HUES64 (cell line): ENCODE results near the gene PRM2.

ENCODE experiments used
- H3K27ac ChIP-seq: 2 replicates; pipeline ENCODE4 v1.7.0; 2013; ENCODE audit warnings: low read depth, low read length, inconsistent platforms
- H3K27me3 ChIP-seq: 2 replicates; pipeline ENCODE4 v1.6.1; 2013; ENCODE audit warnings: mild to moderate bottlenecking, low read length; ENCODE audit not compliant: insufficient read depth
- H3K36me3 ChIP-seq: 2 replicates; pipeline ENCODE4 v1.6.1; 2013; ENCODE audit warnings: mild to moderate bottlenecking, low read length; ENCODE audit not compliant: insufficient read depth
- H3K4me1 ChIP-seq: 2 replicates; pipeline ENCODE4 v1.6.1; 2013; ENCODE audit warnings: mild to moderate bottlenecking, low read length, moderate library complexity; ENCODE audit not compliant: insufficient read depth
- H3K4me3 ChIP-seq: 2 replicates; pipeline ENCODE4 v1.5.1; 2013; ENCODE audit warnings: mild to moderate bottlenecking, low read length, moderate library complexity
- H3K9ac ChIP-seq: 2 replicates; pipeline ENCODE4 v1.6.1; 2013; ENCODE audit warnings: mild to moderate bottlenecking, low read depth, low read length
- H3K9me3 ChIP-seq: 2 replicates; pipeline ENCODE4 v1.6.1; 2013; ENCODE audit warnings: low read depth, low read length; ENCODE audit not compliant: insufficient read depth
- WGBS: fragments of 150-250, 120-280 bp; methylation state at CpG from one replicate; pipeline ENCODE4 v1.1.7; 2013; ENCODE audit warnings: missing lambda C conversion rate; 5-methylcytosine and 5-hydroxymethylcytosine counted together

PRM2 gene

GRCh38 chr16:11249233-11250061 is 26.8 kb downstream of the PRM2 start:
- 94% methylated on average over 63 of the region's 63 CpGs for WGBS
- Histone ChIP-seq H3K9me3 (no peaks in the 10 kb centered on the region), H3K27ac (no peak overlapping the region), H3K27me3 (no peaks in the 10 kb centered on the region), H3K36me3 (peaks cover 23% of the 10 kb centered on the region), H3K9ac (no peak overlapping the region), H3K4me1 (peaks cover 7% of the 10 kb centered on the region), H3K4me3 (no peak overlapping the region)

GRCh38 chr16:11248133-11248532 is 28.1 kb downstream of the PRM2 start:
- H3K27me3 ChIP-seq, result no peaks in the 10 kb centered on the region
- H3K36me3 ChIP-seq, result peaks cover 12% of the 10 kb centered on the region
- no peak overlapping the region for H3K4me3 ChIP-seq
- WGBS, result 93% methylated on average over 8 of the region's 8 CpGs
- H3K4me1 ChIP-seq, result no peaks in the 10 kb centered on the region; the same call in 1 of the 2 replicates
- H3K9me3 ChIP-seq, result no peaks in the 10 kb centered on the region
- no peak overlapping the region for H3K9ac ChIP-seq
- no peak overlapping the region for H3K27ac ChIP-seq

GRCh38 chr16:11245988-11246387 is 30.3 kb downstream of the PRM2 start:
- no peaks in the 10 kb centered on the region for H3K36me3 ChIP-seq
- H3K4me1 ChIP-seq, result no peaks in the 10 kb centered on the region
- no peaks in the 10 kb centered on the region for H3K9me3 ChIP-seq
- no peak overlapping the region for H3K9ac ChIP-seq
- no peaks in the 10 kb centered on the region for H3K27me3 ChIP-seq
- H3K4me3 ChIP-seq, result no peak overlapping the region
- H3K27ac ChIP-seq, result no peak overlapping the region

- Histone ChIP-seq H3K4me1 (no peaks in the 10 kb centered on the region), H3K36me3 (no peaks in the 10 kb centered on the region)
- WGBS, result 84% methylated on average over 5 of the region's 5 CpGs
These were observed 31.0 kb downstream of the PRM2 start for GRCh38 chr16:11245222-11245737.

GRCh38 chr16:11242658-11243057 is 33.6 kb downstream of the PRM2 start:
- Histone ChIP-seq H3K9me3 (no peaks in the 10 kb centered on the region), H3K27ac (no peak overlapping the region), H3K36me3 (no peaks in the 10 kb centered on the region), H3K27me3 (no peaks in the 10 kb centered on the region), H3K4me1 (no peaks in the 10 kb centered on the region), H3K9ac (no peak overlapping the region), H3K4me3 (no peak overlapping the region)
- 88% methylated on average over 12 of the region's 12 CpGs for WGBS

More at GRCh38 chr16:11245222-11245737, 31.0 kb downstream of the PRM2 start:
- Histone ChIP-seq H3K27me3 (no peaks in the 10 kb centered on the region), H3K9me3 (no peaks in the 10 kb centered on the region), H3K4me3 (no peak overlapping the region), H3K9ac (no peak overlapping the region), H3K27ac (no peak overlapping the region)

- WGBS, result 95% methylated on average over 4 of the region's 5 CpGs
- Histone ChIP-seq H3K36me3 (no peaks in the 10 kb centered on the region), H3K4me1 (no peaks in the 10 kb centered on the region), H3K9ac (no peak overlapping the region), H3K27me3 (no peaks in the 10 kb centered on the region), H3K27ac (no peak overlapping the region), H3K9me3 (no peaks in the 10 kb centered on the region), H3K4me3 (no peak overlapping the region)
These were observed 34.6 kb downstream of the PRM2 start for GRCh38 chr16:11241480-11242204.

GRCh38 chr16:11240636-11241473 is 35.4 kb downstream of the PRM2 start:
- H3K9ac ChIP-seq, result no peak overlapping the region
- no peak overlapping the region for H3K27ac ChIP-seq
- no peaks in the 10 kb centered on the region for H3K9me3 ChIP-seq
- WGBS, result 89% methylated on average over 10 of the region's 10 CpGs
- H3K27me3 ChIP-seq, result no peaks in the 10 kb centered on the region
- no peak overlapping the region for H3K4me3 ChIP-seq
- H3K36me3 ChIP-seq, result no peaks in the 10 kb centered on the region
- no peaks in the 10 kb centered on the region for H3K4me1 ChIP-seq

- no peak overlapping the region for H3K9ac ChIP-seq
- H3K9me3 ChIP-seq, result no peaks in the 10 kb centered on the region
- H3K36me3 ChIP-seq, result no peaks in the 10 kb centered on the region
- H3K4me3 ChIP-seq, result no peak overlapping the region
- no peaks in the 10 kb centered on the region for H3K27me3 ChIP-seq
- no peaks in the 10 kb centered on the region for H3K4me1 ChIP-seq
- no peak overlapping the region for H3K27ac ChIP-seq
- 92% methylated on average over 10 of the region's 10 CpGs for WGBS
These were observed 36.3 kb downstream of the PRM2 start for GRCh38 chr16:11239644-11240632.

- WGBS, result 92% methylated on average over 15 of the region's 15 CpGs
These were observed 37.7 kb downstream of the PRM2 start for GRCh38 chr16:11238272-11239202.

More at GRCh38 chr16:11238272-11239202, 37.7 kb downstream of the PRM2 start:
- no peak overlapping the region for H3K9ac ChIP-seq
- H3K27ac ChIP-seq, result no peak overlapping the region
- no peaks in the 10 kb centered on the region for H3K9me3 ChIP-seq
- H3K36me3 ChIP-seq, result no peaks in the 10 kb centered on the region
- no peaks in the 10 kb centered on the region for H3K27me3 ChIP-seq
- H3K4me3 ChIP-seq, result no peak overlapping the region
- H3K4me1 ChIP-seq, result no peaks in the 10 kb centered on the region
